ENCODE results near the gene CAPN14. TPM values are rescaled to one million over a fixed set of nuclear protein-coding genes. Genes with fewer than 3 reads are reported as not detected.
A peak's percentile ranks its signal among the peaks of the same experiment; 100 is the strongest.

The CAPN14 gene
- total RNA-seq, 1 experiment from 2014 or later: not detected

DNA sequence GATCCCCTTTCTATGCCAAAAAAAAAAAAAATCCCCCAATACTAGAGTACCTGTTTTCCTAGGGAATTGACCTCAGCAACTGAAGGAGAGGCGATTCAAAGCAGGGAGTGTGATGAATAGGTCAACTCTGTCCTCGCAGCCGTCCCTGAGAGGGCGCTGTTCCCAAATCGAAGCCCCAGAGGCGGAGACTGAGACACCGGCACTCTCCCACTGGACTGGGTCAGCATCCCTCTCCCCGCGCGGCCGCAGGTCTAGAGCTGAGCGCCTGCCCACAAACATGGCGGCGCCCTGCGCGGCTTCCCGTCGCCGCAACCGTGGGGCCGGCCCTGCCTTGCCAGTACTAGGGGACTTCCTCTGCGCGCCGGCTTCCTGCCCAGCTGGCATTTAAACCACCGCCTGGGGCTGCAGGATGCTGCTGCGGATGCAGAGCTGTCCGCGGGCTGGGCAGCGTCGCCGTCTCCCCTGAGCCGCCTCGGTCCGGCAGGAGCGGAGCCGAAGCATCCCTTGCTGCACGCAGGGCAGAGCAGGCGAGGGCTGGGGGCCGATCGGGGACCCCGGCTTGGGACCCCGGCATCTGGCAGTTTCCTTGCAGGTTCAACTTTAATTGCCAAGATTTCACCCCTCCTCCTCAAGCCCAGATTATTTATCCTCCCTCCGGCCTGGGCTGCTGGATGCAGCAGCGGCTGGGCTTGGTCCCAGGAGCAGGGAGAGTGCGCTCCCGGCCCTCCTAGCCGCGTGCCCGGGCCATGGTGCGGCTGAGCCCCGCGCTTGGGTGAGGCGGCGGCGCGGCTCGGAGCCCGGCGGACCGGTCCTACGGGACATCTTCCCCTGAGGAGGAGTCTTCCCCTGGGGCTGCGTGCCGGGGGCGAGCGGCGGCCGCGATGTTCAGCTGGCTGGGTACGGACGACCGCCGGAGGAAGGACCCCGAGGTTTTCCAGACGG, 16.7 kb upstream of the CAPN14 start, which contains the start of gene EHD3:
EHD3 (plus strand) TSS at position 412 of the 942 bp plus-strand sequence; CDS start at position 882, 470 bp downstream.
- no TSS peak for BruUV-seq (replicated peaks)
- H3K36me3 Mint-ChIP-seq (ENCODE audit: insufficient read depth, unreplicated experiment): no peaks in the 10 kb centered on the region
- H3K4me3 Mint-ChIP-seq (ENCODE audit: unreplicated experiment): peak within 1 kb of the TSS; percentile 64
- H3K9me3 Mint-ChIP-seq (ENCODE audit: unreplicated experiment): no peaks in the 10 kb centered on the region
- peaks cover 4% of the 10 kb centered on the region for H3K4me1 Mint-ChIP-seq (ENCODE audit: insufficient read depth, unreplicated experiment)
- peaks cover 46% of the 10 kb centered on the region for H3K27me3 Mint-ChIP-seq (ENCODE audit: insufficient read depth, unreplicated experiment)
- ChIA-PET CTCF (interaction anchor here (0.6 to 1.2 kb wide), 9 partner anchors 9 to 652 kb away, joined by 3 to 6 read pairs (median 3); no protein-coding TSS in a partner anchor), POLR2A (interaction anchor here (0.6 to 0.7 kb wide), 2 partner anchors 16 to 1581 kb away, joined by 3 to 4 read pairs; no protein-coding TSS in a partner anchor)
- DNase-seq (ENCODE audit: unreplicated experiment): peak; percentile 60
- intact Hi-C loops (cut with micrococcal nuclease): loop anchor here (1.0 to 5.0 kb wide), 2 partner anchors 98 to 201 kb away; no protein-coding TSS in a partner anchor
- H3K27ac Mint-ChIP-seq (ENCODE audit: low read depth, unreplicated experiment): no peak within 1 kb of the TSS
- TF ChIP-seq, protein P1, sequence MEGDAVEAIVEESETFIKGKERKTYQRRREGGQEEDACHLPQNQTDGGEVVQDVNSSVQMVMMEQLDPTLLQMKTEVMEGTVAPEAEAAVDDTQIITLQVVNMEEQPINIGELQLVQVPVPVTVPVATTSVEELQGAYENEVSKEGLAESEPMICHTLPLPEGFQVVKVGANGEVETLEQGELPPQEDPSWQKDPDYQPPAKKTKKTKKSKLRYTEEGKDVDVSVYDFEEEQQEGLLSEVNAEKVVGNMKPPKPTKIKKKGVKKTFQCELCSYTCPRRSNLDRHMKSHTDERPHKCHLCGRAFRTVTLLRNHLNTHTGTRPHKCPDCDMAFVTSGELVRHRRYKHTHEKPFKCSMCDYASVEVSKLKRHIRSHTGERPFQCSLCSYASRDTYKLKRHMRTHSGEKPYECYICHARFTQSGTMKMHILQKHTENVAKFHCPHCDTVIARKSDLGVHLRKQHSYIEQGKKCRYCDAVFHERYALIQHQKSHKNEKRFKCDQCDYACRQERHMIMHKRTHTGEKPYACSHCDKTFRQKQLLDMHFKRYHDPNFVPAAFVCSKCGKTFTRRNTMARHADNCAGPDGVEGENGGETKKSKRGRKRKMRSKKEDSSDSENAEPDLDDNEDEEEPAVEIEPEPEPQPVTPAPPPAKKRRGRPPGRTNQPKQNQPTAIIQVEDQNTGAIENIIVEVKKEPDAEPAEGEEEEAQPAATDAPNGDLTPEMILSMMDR (IDR thresholded peaks at IDR 0.05; ENCODE audit: unreplicated experiment): peak; percentile 31

DNA sequence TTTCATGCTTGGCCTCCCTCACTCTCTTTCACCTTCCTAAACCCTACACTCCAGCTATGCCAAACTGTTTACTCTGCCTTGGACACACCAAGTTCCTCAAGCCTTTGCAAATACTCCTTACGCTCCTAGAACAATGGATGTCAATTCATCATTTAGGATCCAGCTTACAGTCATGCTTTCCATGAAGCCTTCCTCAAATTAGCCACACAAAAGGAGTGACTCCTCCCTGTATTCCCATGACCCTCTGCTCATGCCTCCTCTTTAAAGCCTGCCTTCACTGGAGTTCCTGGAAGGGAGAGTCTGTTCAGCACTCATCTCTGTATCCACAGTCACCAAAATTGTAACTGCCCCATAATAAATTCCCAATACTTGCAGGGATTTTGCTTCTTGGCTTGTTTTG, 15.9 kb upstream of the CAPN14 start:
- TF ChIP-seq, protein P1 (IDR thresholded peaks at IDR 0.05; ENCODE audit: unreplicated experiment): no peak
- DNase-seq (ENCODE audit: unreplicated experiment): no peak
- H3K4me3 Mint-ChIP-seq (ENCODE audit: unreplicated experiment): peak overlapping the region; percentile 64
- ChIA-PET CTCF (interaction anchor here (0.6 to 1.2 kb wide), 6 partner anchors 16 to 653 kb away, joined by 3 to 6 read pairs (median 3); no protein-coding TSS in a partner anchor), POLR2A (interaction anchor here (0.6 to 0.7 kb wide), 2 partner anchors 17 to 1580 kb away, joined by 3 to 4 read pairs; no protein-coding TSS in a partner anchor)
- peaks cover 4% of the 10 kb centered on the region for H3K4me1 Mint-ChIP-seq (ENCODE audit: insufficient read depth, unreplicated experiment)
- no peaks in the 10 kb centered on the region for H3K36me3 Mint-ChIP-seq (ENCODE audit: insufficient read depth, unreplicated experiment)
- peaks cover 54% of the 10 kb centered on the region for H3K27me3 Mint-ChIP-seq (ENCODE audit: insufficient read depth, unreplicated experiment)
- H3K27ac Mint-ChIP-seq (ENCODE audit: low read depth, unreplicated experiment): no peak overlapping the region
- no peaks in the 10 kb centered on the region for H3K9me3 Mint-ChIP-seq (ENCODE audit: unreplicated experiment)
- intact Hi-C loops (cut with micrococcal nuclease): loop anchor here (1.0 to 5.0 kb wide), 2 partner anchors 99 to 202 kb away; no protein-coding TSS in a partner anchor
- no TSS peak for BruUV-seq (replicated peaks)

DNA sequence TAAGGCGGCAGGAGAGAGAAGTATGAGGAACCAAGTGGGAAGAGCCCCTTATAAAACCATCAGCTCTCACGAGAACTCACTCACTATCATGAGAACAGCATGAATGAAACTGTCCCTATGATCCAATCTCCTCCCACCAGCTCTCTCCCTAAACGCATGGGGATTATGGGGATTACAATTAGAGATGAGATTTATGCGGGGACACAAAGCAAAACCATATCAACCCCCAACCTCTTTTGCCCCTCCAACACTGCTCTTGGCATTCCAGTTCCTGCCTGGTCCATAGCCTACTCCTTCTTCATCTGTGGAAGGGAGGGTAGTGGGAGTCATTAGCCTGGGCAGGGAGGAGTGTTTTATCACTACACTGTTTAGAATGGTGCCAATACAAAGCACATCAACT, 15.3 kb upstream of the CAPN14 start:
- no peaks in the 10 kb centered on the region for H3K36me3 Mint-ChIP-seq (ENCODE audit: insufficient read depth, unreplicated experiment)
- no peak overlapping the region for H3K4me3 Mint-ChIP-seq (ENCODE audit: unreplicated experiment)
- H3K4me1 Mint-ChIP-seq (ENCODE audit: insufficient read depth, unreplicated experiment): peaks cover 4% of the 10 kb centered on the region
- no peak for DNase-seq (ENCODE audit: unreplicated experiment)
- H3K27me3 Mint-ChIP-seq (ENCODE audit: insufficient read depth, unreplicated experiment): peaks cover 61% of the 10 kb centered on the region
- no peak overlapping the region for H3K27ac Mint-ChIP-seq (ENCODE audit: low read depth, unreplicated experiment)
- CTCF ChIA-PET: interaction anchor here (0.5 to 1.0 kb wide), 2 partner anchors 69 to 579 kb away, joined by 3 to 5 read pairs; no protein-coding TSS in a partner anchor
- POLR2A ChIA-PET: no interaction called here
- BruUV-seq (replicated peaks): no TSS peak
- H3K9me3 Mint-ChIP-seq (ENCODE audit: unreplicated experiment): no peaks in the 10 kb centered on the region
- TF ChIP-seq, protein P1 (IDR thresholded peaks at IDR 0.05; ENCODE audit: unreplicated experiment): no peak
- intact Hi-C loops (cut with micrococcal nuclease): loop anchor here (5.0 kb wide), 1 partner anchor 100 kb away; no protein-coding TSS in a partner anchor

All from MCF 10A (cell line).